H9 (cell line): ENCODE data around the gene RALGAPB. TPM values are rescaled to one million over a fixed set of nuclear protein-coding genes. Genes with fewer than 3 reads are reported as not detected.

Source experiments
- DNase-seq: peaks from one replicate; pipeline ENCODE4 v3.0.0-alpha.2; 2017
- H2AFZ ChIP-seq: one replicate; pipeline ENCODE4 v1.6.1; 2013; ENCODE audit warnings: mild to moderate bottlenecking, low read length, control low read depth, moderate library complexity
- H2AK5ac ChIP-seq: 2 replicates; pipeline ENCODE4 v1.6.1; 2013; ENCODE audit warnings: low read length, control low read depth, mixed read lengths; ENCODE audit not compliant: insufficient read length
- H2BK120ac ChIP-seq: one replicate; pipeline ENCODE4 v1.6.1; 2013; ENCODE audit warnings: low read depth, mild to moderate bottlenecking, low read length, control low read depth, inconsistent platforms; ENCODE audit not compliant: poor library complexity, severe bottlenecking
- H2BK12ac ChIP-seq: 2 replicates; pipeline ENCODE4 v1.6.1; 2013; ENCODE audit warnings: low read length, control low read depth, mixed read lengths, low read depth; ENCODE audit not compliant: insufficient read length
- H2BK15ac ChIP-seq: 2 replicates; pipeline ENCODE4 v1.6.1; 2013; ENCODE audit warnings: low read depth, low read length, control low read depth
- H2BK20ac ChIP-seq: one replicate; pipeline ENCODE4 v1.6.1; 2013; ENCODE audit warnings: low read depth, mild to moderate bottlenecking, low read length, control low read depth, inconsistent platforms; ENCODE audit not compliant: poor library complexity, severe bottlenecking
- H2BK5ac ChIP-seq: 2 replicates; pipeline ENCODE4 v1.6.1; 2013; ENCODE audit warnings: low read length, control low read depth, mixed read lengths; ENCODE audit not compliant: insufficient read length
- H3K14ac ChIP-seq: 2 replicates; pipeline ENCODE4 v1.6.1; 2013; ENCODE audit warnings: low read length, control low read depth; ENCODE audit not compliant: insufficient read depth
- H3K18ac ChIP-seq: 2 replicates; pipeline ENCODE4 v1.6.1; 2013; ENCODE audit warnings: low read depth, mild to moderate bottlenecking, mixed read lengths, low read length, control low read depth; ENCODE audit not compliant: insufficient read length
- H3K23ac ChIP-seq: 2 replicates; pipeline ENCODE4 v1.6.1; 2013; ENCODE audit warnings: low read length, control low read depth, mixed read lengths, low read depth; ENCODE audit not compliant: insufficient read length
- H3K23me2 ChIP-seq: 2 replicates; pipeline ENCODE4 v1.6.1; 2013; ENCODE audit warnings: low read depth, mild to moderate bottlenecking, mixed read lengths, low read length, control low read depth; ENCODE audit not compliant: insufficient read length, poor library complexity, severe bottlenecking
- H3K27ac ChIP-seq: 2 replicates; pipeline ENCODE4 v1.5.1; 2013; ENCODE audit warnings: low read length, control low read depth, mixed read lengths, low read depth; ENCODE audit not compliant: insufficient read length
- H3K27me3 ChIP-seq: 2 replicates; pipeline ENCODE4 v1.6.1; 2013; ENCODE audit warnings: low read length, control low read depth, inconsistent platforms; ENCODE audit not compliant: insufficient read depth
- H3K4ac ChIP-seq: 2 replicates; pipeline ENCODE4 v1.6.1; 2013; ENCODE audit warnings: low read depth, mild to moderate bottlenecking, control low read depth, inconsistent platforms, low read length, moderate library complexity
- H3K4me1 ChIP-seq: 2 replicates; pipeline ENCODE4 v1.6.1; 2013; ENCODE audit warnings: low read length, control low read depth, inconsistent platforms; ENCODE audit not compliant: insufficient read depth
- H3K4me2 ChIP-seq: 2 replicates; pipeline ENCODE4 v1.6.1; 2013; ENCODE audit warnings: low read length, control low read depth, mixed read lengths; ENCODE audit not compliant: insufficient read length, insufficient read depth
- H3K56ac ChIP-seq: 2 replicates; pipeline ENCODE4 v1.6.1; 2013; ENCODE audit warnings: low read depth, mild to moderate bottlenecking, mixed read lengths, low read length, control low read depth; ENCODE audit not compliant: insufficient read length
- H3K79me1 ChIP-seq: 2 replicates; pipeline ENCODE4 v1.6.1; 2013; ENCODE audit warnings: low read depth, mild to moderate bottlenecking, moderate library complexity, low read length, control low read depth, inconsistent platforms; ENCODE audit not compliant: insufficient read depth, poor library complexity, severe bottlenecking
- H3K79me2 ChIP-seq: 2 replicates; pipeline ENCODE4 v1.6.1; 2013; ENCODE audit warnings: low read length, control low read depth, inconsistent platforms; ENCODE audit not compliant: insufficient read depth
- H3K9ac ChIP-seq: 2 replicates; pipeline ENCODE4 v1.6.1; 2013; ENCODE audit warnings: low read length, control low read depth, mixed read lengths; ENCODE audit not compliant: insufficient read length; ENCODE audit errors: extremely low read depth
- H3K9me3 ChIP-seq: one replicate; pipeline ENCODE4 v1.6.1; 2013; ENCODE audit warnings: low read depth, low read length, inconsistent platforms; ENCODE audit not compliant: control insufficient read depth
- H3T11ph ChIP-seq: one replicate; pipeline ENCODE4 v1.6.1; 2013; ENCODE audit warnings: mild to moderate bottlenecking, low read length, control low read depth, inconsistent platforms
- H4K20me1 ChIP-seq: one replicate; pipeline ENCODE4 v1.6.1; 2013; ENCODE audit not compliant: control insufficient read depth, insufficient read length, insufficient read depth
- H4K5ac ChIP-seq: 2 replicates; pipeline ENCODE4 v1.6.1; 2013; ENCODE audit warnings: low read depth, mild to moderate bottlenecking, mixed read lengths, low read length, control low read depth; ENCODE audit not compliant: insufficient read length
- H4K8ac ChIP-seq: replicated peaks from 2 replicates; pipeline ENCODE4 v1.6.1; 2013; ENCODE audit warnings: low read length, control low read depth, mixed read lengths, low read depth; ENCODE audit not compliant: insufficient read length
- H4K91ac ChIP-seq: 2 replicates; pipeline ENCODE4 v1.6.1; 2013; ENCODE audit warnings: low read depth, mild to moderate bottlenecking, moderate library complexity, mixed read lengths, low read length, control low read depth; ENCODE audit not compliant: insufficient read length
- H3K27ac Mint-ChIP-seq, 3 experiments: 2 replicates in 2 of 3; 3 replicates in 1 of 3; pipeline ENCODE4 v1.8.0; 2020 to 2021; ENCODE audit warnings: mixed read lengths in 3 of 3, mild to moderate bottlenecking in 1 of 3, moderate library complexity in 1 of 3
- H3K27me3 Mint-ChIP-seq: 2 replicates; pipeline ENCODE4 v1.8.0; 2021; ENCODE audit warnings: low read depth, mild to moderate bottlenecking, moderate library complexity, mixed read lengths
- H3K36me3 Mint-ChIP-seq, 3 experiments: 2 replicates in 2 of 3; 3 replicates in 1 of 3; pipeline ENCODE4 v1.8.0; 2020 to 2021; ENCODE audit warnings: low read depth in 3 of 3, mixed read lengths in 3 of 3; ENCODE audit not compliant: insufficient read depth in 1 of 3
- H3K4me1 Mint-ChIP-seq, 2 experiments: 2 replicates each; pipeline ENCODE4 v1.8.0; 2020; ENCODE audit warnings: mixed read lengths in 2 of 2
- H3K4me3 Mint-ChIP-seq, 2 experiments: 2 replicates in 1 of 2; 3 replicates in 1 of 2; pipeline ENCODE4 v1.8.0; 2020 to 2021; ENCODE audit warnings: mild to moderate bottlenecking in 2 of 2, mixed read lengths in 2 of 2, moderate library complexity in 1 of 2
- H3K9me3 Mint-ChIP-seq, 2 experiments: 2 replicates in 1 of 2; 3 replicates in 1 of 2; pipeline ENCODE4 v1.8.0; 2020; ENCODE audit warnings: mild to moderate bottlenecking in 2 of 2, mixed read lengths in 2 of 2, moderate library complexity in 1 of 2
- CTCF ChIP-seq: fragments of 200-600 bp; sonication (generic); conservative IDR thresholded peaks from 3 replicates; pipeline ENCODE4 v1.8.0; 2021; ENCODE audit warnings: antibody characterized with exemption, mild to moderate bottlenecking
- WGBS: extraction: QIAGEN DNeasy Blood & Tissue Kit; methylation state at CpG from one replicate; pipeline ENCODE4 v1.1.7; 2013; ENCODE audit warnings: missing lambda C conversion rate, low lambda C conversion rate, mixed read lengths; ENCODE audit not compliant: insufficient read length; ENCODE audit errors: extremely low coverage; 5-methylcytosine and 5-hydroxymethylcytosine counted together
- total RNA-seq: library from RNA; stranded (reverse); gene quantifications from 2 replicates; pipeline ENCODE4 v1.2.1, GENCODE V29; 2021

The RALGAPB gene
- total RNA-seq, 1 experiment from 2014 or later, result 28.5 TPM

GRCh38 chr20:38423541-38423940, 49.1 kb upstream of the RALGAPB start:
- no peak overlapping the region for H3T11ph ChIP-seq
- no peak overlapping the region for H3K23ac ChIP-seq
- H4K8ac ChIP-seq, result no peak overlapping the region
- Mint-ChIP-seq H3K27ac (no peak overlapping the region), H3K27me3 (no peaks in the 10 kb centered on the region), H3K36me3 (peaks cover 73 to 98% (median 96%) of the 10 kb centered on the region in 3 experiments), H3K4me1 (peaks cover 4 to 6% of the 10 kb centered on the region in 2 experiments; a peak in 3 of 4 replicates), H3K4me3 (no peak overlapping the region; a peak in 1 of 5 replicates), H3K9me3 (no peaks in the 10 kb centered on the region; a peak in 1 of 5 replicates)
- TF ChIP-seq CTCF, result no peak
- no peaks in the 10 kb centered on the region for H3K23me2 ChIP-seq
- H4K5ac ChIP-seq, result no peak overlapping the region
- no CpG with 5 or more reads among the region's 4 CpGs for WGBS
- H4K20me1 ChIP-seq, result no peaks in the 10 kb centered on the region
- no peak overlapping the region for H2BK120ac ChIP-seq
- H4K91ac ChIP-seq, result no peak overlapping the region
- H3K4me1 ChIP-seq, result no peaks in the 10 kb centered on the region
- H3K9ac ChIP-seq, result no peak overlapping the region
- peaks cover 6% of the 10 kb centered on the region for H3K79me1 ChIP-seq
- H3K9me3 ChIP-seq, result no peaks in the 10 kb centered on the region
- H3K4me2 ChIP-seq, result no peak overlapping the region
- DNase-seq, result no peak
- no peak overlapping the region for H2BK20ac ChIP-seq
- H3K14ac ChIP-seq, result no peak overlapping the region
- no peak overlapping the region for H2AK5ac ChIP-seq
- no peak overlapping the region for H2BK12ac ChIP-seq
- no peak overlapping the region for H3K56ac ChIP-seq
- H2BK15ac ChIP-seq, result no peak overlapping the region
- no peak overlapping the region for H3K18ac ChIP-seq
- no peaks in the 10 kb centered on the region for H3K27me3 ChIP-seq
- no peak overlapping the region for H3K4ac ChIP-seq
- peaks cover 2% of the 10 kb centered on the region; the same call in 1 of the 2 replicates for H3K79me2 ChIP-seq
- no peak overlapping the region for H2AFZ ChIP-seq
- no peak overlapping the region for H2BK5ac ChIP-seq
- no peak overlapping the region for H3K27ac ChIP-seq
